GM12891 (cell line): Measurements from ENCODE around the gene USP15.
A peak's percentile ranks its signal among the peaks of the same experiment; 100 is the strongest.

ENCODE experiments used
- PAX5 ChIP-seq: IDR thresholded peaks from 2 replicates; pipeline ENCODE4 v1.6.1; 2011; ENCODE audit warnings: low read length, moderate library complexity, mild to moderate bottlenecking; ENCODE audit not compliant: insufficient read depth, severe bottlenecking
- POLR2A ChIP-seq: IDR thresholded peaks from 2 replicates; pipeline ENCODE4 v1.6.1; 2011; ENCODE audit warnings: low read depth, low read length, control low read depth
- POLR2AphosphoS5 ChIP-seq: IDR thresholded peaks from 2 replicates; pipeline ENCODE4 v1.6.1; 2011; ENCODE audit warnings: low read depth, low read length, control low read depth
- POU2F2 ChIP-seq: IDR thresholded peaks from 2 replicates; pipeline ENCODE4 v1.6.1; 2011; ENCODE audit warnings: low read depth, mild to moderate bottlenecking, control low read depth, low read length, moderate library complexity
- SPI1 ChIP-seq: IDR thresholded peaks from 2 replicates; pipeline ENCODE4 v1.6.1; 2011; ENCODE audit warnings: low read depth, low read length, control low read depth
- TAF1 ChIP-seq: IDR thresholded peaks from 2 replicates; pipeline ENCODE4 v1.6.1; 2011; ENCODE audit warnings: low read depth, low read length, control low read depth

DNA sequence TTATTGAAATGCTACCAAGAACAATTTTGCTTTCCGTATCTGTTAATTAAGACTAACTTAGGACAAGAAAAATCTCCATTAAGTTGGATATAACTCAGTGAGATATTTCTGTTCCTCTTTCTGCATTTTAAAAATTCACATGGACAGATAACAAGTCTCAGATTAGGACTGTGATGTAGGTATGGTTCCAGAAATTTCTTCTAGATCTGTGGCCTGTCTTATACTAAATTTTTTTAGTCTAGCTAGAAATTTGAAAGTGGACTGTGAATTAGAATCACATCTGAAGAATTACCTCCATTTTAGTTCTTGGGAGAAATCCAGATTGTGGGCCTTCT lies 41.6 kb downstream of the USP15 start:
- no peak for TF ChIP-seq POLR2A
- TF ChIP-seq POLR2AphosphoS5, result no peak
- TF ChIP-seq POU2F2, result no peak
- no peak for TF ChIP-seq TAF1
- TF ChIP-seq SPI1, result peak; percentile 44; the same call in 1 of the 2 replicates
- TF ChIP-seq PAX5, result no peak
